Fibroblast of villous mesenchyme (primary cell): ENCODE data around the gene OR2T35. TPM values are rescaled to one million over a fixed set of nuclear protein-coding genes. Genes with fewer than 3 reads are reported as not detected.
"Not testable (repeated sequence)": the region's sequence is repeated elsewhere in the genome, so short reads cannot be mapped to it uniquely, and the experiment has no call there.

Experiments
- DNase-seq: peaks from one replicate; pipeline ENCODE4 v3.0.0-alpha.2; 2010; ENCODE audit warnings: low read depth
- H3K4me3 ChIP-seq: 2 replicates; pipeline ENCODE4 v1.5.1; 2011; ENCODE audit warnings: low read depth, mild to moderate bottlenecking, low read length
- total RNA-seq: library from RNA; depleted of rRNA; stranded (reverse); fragments of >200 nt; gene quantifications from 2 replicates; pipeline ENCODE4 v1.2.3, GENCODE V29; 2012
- TF ChIP-seq, protein P1 (sequence below): IDR thresholded peaks from 2 replicates; pipeline ENCODE4 v1.5.1; 2012; ENCODE audit warnings: low read depth, mild to moderate bottlenecking, low read length; ENCODE audit not compliant: insufficient read depth

The OR2T35 gene, protein sequence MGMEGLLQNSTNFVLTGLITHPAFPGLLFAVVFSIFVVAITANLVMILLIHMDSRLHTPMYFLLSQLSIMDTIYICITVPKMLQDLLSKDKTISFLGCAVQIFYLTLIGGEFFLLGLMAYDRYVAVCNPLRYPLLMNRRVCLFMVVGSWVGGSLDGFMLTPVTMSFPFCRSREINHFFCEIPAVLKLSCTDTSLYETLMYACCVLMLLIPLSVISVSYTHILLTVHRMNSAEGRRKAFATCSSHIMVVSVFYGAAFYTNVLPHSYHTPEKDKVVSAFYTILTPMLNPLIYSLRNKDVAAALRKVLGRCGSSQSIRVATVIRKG
- not detected in 2 replicates for total RNA-seq

DNA sequence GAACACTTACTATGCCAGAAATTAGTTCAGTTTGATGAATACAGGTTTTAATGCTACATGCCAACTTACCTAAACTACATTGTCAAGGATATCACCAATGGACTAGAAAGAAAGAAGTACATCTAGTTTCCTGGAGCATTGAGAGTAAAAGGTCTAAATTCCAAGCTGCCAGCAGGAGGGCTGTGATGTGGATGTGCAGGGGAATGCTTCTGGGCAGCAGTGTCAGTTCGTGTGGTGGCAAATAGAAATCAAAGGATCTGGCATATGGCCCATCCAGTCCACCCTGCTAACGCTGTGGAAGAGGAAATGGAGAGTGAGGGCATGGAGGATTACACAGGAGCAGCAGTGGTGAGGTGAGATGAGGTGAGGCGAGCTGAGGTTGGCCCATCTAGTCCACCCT is at the start of gene OR2T35:
OR2T35 (minus strand) TSS at position 101 of the 400 bp plus-strand sequence. CDS start 6,020 bp downstream, outside the sequence.
- not testable (repeated sequence) for DNase-seq

DNA sequence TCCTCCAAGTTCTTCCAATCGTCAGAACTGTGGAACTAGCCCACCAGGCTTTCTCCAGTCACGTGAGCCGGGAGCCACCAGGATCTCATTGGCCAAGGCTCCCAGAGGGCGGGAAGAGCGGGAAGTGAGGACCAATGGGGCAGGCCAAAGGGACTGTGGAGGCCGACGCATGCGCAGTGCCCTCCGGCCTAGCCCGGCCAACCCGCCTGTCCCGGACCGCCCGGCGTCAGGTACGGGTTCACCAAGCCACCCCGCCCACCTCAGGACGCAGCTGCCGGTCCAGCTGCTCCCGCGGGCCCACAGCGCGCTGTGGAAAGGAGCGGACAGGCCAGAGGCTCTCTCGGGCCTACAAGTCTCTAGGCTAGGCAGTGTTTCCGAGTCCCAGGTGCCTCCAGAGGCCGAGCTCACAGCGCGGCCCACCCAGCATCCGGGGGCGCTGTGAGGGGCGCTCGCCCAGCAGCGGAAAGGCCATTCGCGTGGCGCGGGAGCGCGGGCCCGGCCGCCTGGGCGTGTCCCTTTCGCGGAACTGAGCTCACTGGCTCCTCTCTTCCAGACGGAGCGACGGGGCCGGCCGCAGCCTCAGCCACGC is 46.6 kb upstream of the OR2T35 start:
- H3K4me3 ChIP-seq, result no peak overlapping the region
- TF ChIP-seq, protein P1, sequence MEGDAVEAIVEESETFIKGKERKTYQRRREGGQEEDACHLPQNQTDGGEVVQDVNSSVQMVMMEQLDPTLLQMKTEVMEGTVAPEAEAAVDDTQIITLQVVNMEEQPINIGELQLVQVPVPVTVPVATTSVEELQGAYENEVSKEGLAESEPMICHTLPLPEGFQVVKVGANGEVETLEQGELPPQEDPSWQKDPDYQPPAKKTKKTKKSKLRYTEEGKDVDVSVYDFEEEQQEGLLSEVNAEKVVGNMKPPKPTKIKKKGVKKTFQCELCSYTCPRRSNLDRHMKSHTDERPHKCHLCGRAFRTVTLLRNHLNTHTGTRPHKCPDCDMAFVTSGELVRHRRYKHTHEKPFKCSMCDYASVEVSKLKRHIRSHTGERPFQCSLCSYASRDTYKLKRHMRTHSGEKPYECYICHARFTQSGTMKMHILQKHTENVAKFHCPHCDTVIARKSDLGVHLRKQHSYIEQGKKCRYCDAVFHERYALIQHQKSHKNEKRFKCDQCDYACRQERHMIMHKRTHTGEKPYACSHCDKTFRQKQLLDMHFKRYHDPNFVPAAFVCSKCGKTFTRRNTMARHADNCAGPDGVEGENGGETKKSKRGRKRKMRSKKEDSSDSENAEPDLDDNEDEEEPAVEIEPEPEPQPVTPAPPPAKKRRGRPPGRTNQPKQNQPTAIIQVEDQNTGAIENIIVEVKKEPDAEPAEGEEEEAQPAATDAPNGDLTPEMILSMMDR, result no peak
- no peak for DNase-seq

More for the DNA sequence above, at the start of gene OR2T35:
- not testable (repeated sequence) for H3K4me3 ChIP-seq

DNA sequence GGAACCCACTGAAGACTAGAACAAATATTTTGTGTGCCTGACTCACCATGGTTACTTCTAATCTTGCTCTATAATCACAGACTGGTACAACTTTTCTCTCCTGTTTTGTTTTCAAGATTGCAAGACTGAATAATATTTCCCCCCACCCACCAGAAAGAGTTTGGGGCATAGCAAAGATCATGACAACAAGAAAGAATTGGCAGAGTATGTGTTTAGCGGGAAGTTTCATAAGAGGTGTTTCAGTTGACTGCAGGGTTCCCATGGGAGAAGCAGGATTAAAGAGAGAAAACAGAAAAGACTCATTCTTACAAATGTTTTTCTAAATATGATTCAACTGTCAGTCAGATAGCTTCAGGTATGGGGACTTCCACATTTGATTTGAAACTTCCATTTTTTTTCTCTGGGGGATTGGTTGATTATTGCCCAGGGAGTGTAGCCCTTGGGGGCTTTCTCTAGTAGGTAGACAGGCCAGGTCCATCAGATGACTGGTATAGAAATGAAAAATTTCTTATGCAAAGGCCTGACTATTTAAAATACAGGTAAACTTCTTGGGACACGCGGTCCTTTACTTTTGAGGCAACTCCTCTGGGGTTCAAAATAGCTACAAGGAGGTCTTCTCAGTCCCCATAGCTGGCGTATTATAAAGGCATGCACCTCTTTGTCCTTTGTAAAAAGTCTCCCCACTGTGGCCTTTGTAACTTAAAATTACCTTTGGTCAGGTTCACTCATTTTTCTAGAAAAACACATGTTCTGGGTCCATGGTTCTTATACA is 43.6 kb upstream of the OR2T35 start:
- DNase-seq, result no peak
- TF ChIP-seq, protein P1, result no peak
- H3K4me3 ChIP-seq, result no peak overlapping the region

DNA sequence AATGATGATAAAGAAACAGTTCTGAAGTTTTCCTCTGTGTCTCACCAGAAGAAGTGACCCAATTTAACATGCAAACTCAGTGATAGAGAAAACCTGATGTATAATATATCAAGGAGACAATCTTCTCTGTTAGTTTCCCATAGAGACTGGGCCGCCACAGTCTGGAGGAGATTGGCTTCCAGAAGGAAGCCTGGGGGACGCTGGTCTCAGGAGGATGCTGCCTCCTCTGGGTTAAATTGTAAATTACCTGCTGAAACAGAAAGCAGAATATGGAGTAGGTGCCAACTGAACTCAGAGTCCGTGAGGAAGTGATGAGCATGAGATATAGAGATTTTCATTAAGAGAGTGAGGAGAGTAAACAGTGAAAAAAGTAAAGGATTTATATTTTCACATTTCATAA is 41.7 kb upstream of the OR2T35 start:
- no peak overlapping the region for H3K4me3 ChIP-seq
- TF ChIP-seq, protein P1, result no peak
- DNase-seq, result no peak

DNA sequence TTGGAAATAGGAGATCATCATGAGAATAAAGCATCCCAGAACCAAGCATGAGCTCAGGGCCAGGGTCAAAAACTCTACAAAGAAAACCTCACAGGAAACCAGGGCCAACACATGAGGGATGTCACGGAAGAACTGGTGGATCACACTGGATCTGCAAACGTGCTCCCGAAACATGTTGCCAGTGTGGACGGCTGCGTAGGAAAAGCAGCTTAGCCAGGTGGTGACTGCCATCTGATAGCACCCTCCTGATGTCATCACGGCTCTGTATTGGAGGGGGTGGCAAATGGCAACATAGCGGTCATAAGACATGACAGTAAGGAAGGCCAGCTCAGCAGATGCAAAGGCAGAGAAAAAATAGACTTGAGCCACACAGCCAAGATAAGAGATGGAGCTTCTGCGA is 36.6 kb upstream of the OR2T35 start:
- TF ChIP-seq, protein P1, result no peak
- DNase-seq, result no peak
- no peak overlapping the region for H3K4me3 ChIP-seq

DNA sequence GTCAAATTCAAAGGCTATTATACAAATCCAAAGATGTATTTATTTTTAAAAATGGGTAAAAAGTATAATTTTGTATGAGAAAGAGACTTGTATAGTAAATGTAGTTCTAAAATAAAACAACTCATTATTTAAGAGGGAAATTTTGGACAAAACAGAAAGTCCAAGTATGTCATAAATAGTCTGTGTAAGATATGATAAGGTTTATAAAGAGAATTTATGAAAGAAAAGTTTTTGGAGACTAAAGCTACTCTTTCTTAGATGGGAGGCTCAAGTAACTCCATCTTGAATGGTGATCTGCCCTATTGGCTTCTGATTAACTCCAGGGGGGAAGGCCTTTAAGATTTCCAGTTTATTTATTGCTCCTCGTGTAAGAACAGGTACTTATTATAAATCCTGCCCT is 24.9 kb upstream of the OR2T35 start:
- H3K4me3 ChIP-seq, result no peak overlapping the region
- TF ChIP-seq, protein P1, result no peak
- no peak for DNase-seq

DNA sequence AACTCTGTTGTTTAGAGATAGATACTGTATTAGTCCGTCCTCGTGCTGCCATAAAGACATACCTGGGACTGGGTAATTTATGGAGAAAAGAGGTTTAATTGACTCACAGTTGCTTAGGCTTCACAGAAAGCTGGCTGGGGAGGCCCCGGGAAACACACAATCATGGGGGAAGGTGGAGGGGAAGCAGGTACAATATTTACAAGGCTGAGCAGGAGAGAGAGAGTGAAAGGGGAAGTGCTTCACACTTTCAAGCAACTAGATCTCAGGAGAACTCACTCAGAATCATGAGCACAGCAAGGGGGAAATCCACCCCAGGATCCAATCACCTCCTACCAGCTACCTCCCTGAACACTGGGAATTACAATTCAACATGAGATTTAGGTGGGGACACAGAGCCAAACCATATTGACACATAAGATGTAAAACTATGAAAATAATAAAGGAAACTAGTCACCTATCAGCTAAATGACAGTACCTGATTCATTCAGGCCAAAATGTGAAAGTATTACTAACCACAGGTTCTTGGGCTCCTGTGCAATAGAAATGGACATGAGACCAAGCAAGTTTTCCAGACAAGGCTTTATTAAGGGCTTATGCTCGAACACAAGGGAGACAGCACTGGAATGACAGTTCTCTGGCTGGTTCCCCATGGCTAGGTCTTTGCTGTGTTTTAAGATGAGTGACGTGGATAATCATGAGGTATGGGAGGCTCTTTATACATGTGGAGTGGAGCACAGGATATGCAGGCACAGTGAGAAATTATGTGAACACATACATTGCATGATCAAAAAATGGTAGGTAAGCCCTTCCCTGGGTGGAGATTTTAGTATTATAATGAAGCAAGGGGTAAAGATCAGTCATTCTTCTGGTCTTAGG is 18.6 kb upstream of the OR2T35 start:
- DNase-seq, H3K4me3 ChIP-seq: not testable (repeated sequence)

DNA sequence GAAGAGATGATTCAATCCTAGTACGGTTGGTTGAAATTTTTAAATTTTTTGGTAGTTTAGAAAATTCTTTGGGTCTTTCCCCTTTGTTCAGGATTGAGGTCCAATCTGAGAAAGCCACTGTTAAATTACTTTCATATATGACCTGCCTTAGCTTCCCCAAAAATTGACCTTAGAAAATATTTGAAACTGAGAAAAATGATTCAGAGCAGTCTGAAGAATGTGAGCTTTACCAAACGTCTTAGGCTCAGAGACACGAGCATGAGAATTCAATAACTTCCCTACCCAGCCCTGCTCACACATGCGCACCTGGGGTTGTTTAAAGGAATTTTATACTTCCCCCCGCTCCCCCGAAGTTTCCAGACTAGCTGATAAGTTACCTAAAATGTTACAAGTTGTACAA is 11.7 kb upstream of the OR2T35 start:
- not testable (repeated sequence) for H3K4me3 ChIP-seq, DNase-seq

DNA sequence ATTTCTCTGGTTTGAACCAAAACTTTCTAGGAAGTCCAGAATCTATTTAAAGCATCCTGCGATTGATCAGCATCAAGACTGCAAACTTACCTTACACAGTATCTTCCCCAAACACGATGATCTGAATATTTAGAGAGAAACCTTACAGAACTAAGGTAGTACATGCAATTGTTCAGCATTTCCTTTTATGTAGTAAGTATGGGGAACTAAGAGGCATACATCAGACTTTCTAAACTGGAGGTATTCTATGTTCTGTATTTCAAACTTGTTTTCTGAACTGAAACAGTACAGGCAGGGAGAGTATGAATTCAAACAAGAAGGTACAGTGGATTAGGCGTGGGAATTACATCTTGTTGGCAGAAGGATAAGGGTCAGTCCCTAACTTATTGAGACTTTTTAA is 10.3 kb upstream of the OR2T35 start, which contains the start of gene OR2T27:
OR2T27 (minus strand) TSS at position 175 of the 400 bp plus-strand sequence. CDS start 4,644 bp downstream, outside the sequence.
- DNase-seq, H3K4me3 ChIP-seq: not testable (repeated sequence)

DNA sequence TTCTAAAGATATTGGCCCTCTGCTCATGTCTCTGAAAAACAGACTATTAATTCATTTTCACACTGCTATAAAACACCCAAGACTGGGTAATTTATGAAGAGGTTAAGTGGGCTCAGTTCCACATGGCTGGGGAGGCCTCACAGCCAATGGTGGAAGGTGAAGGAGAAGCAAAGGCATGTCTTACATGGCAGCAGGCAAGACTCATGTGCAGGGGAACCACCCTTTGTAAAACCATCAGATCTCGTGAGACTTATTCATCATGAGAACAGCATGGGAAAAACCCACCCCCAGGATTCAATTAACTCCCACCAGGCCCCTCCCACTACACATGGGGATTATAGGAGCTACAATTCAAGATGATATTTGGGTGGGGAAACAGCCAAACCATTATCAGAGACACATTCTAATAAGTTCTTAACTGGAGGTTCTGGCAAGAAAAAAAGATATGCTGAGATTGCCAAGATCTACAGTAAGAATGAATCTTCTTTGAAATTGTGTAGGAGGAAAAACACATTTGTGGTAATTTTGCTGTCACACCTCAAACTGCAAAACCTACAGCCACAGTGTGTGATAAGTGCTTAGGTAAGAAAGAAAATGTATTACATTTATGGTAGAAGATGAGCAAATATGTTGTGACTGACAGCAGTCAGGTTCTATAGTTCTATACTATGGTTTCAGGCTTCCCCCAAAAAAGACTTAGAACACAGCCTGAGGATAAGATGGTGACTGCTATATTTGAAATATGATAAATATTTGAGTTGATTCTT is 3.9 kb upstream of the OR2T35 start:
- not testable (repeated sequence) for H3K4me3 ChIP-seq, DNase-seq
